Endothelial cell of coronary artery (primary cell): ENCODE measurements around the gene EDDM3A. TPM values are rescaled to one million over a fixed set of nuclear protein-coding genes. Genes with fewer than 3 reads are reported as not detected.

ENCODE experiments used
- total RNA-seq: library from RNA; depleted of rRNA; stranded (reverse); fragments of >200 nt; gene quantifications from 2 replicates; pipeline ENCODE4 v1.2.3, GENCODE V29; 2014

EDDM3A gene
- not detected in 2 replicates for total RNA-seq

DNA sequence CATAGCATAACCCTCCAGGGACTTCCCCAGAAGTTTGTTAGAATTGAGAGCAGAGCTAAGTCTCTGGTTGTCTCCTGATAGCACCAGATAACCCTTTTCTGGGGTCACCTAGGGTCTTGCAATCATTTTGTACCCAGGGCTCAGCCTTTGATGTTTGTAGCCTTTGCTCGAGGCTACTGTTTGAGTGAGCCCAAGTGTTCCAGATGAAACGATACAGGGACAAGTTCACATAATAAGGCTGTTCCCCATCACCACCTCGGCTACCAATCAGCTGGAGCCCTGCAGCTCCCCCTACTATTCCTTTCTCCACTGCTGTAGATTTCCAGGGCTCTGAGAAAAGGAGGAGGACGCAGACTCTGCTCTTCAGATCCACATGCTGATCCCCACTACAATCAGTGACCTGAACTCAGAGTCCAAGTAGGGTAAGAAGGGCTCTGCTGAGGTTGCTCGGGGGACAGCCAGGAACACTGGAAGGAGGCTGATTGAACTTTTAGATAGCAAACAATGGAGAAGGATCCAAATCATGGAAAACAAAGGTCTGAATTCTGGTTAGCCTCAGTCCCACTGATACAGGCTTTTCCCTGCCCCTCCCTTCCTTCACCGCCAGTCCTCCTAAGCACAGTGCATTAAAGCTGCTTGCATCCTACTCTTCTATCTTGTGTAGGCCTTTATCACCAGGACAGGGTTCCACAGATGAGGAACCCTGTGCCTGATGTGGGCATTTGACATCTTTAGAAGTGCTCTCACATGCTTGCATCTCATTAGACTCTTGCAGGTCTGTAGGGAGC is at the start of gene EDDM3A:
TSS of gene EDDM3A (plus strand) at position 317 of the 788 bp plus-strand sequence. CDS start 1,694 bp downstream, outside the sequence.

Other genes starting within 250 kb of the EDDM3A start
- gene RNASE10, start 240.3 kb upstream of the EDDM3A start, total RNA-seq, result 0.56 and 1.3 TPM in 2 replicates
- gene RNASE9, start 184.8 kb upstream of the EDDM3A start, total RNA-seq, result not detected in 2 replicates
- gene RNASE11, start 157.9 kb upstream of the EDDM3A start, total RNA-seq, result not detected in 2 replicates
- gene RNASE12, start 154.5 kb upstream of the EDDM3A start, total RNA-seq, result not detected in 2 replicates
- gene OR6S1, start 104.2 kb upstream of the EDDM3A start, total RNA-seq, result not detected in 2 replicates
- 6.6 and 6.7 TPM in 2 replicates for gene RNASE4, start 61.3 kb upstream of the EDDM3A start, total RNA-seq
- gene ANG, start 57.1 kb upstream of the EDDM3A start, total RNA-seq, result 1.9 and 2.6 TPM in 2 replicates
- gene EDDM3B, start 22.5 kb downstream of the EDDM3A start, total RNA-seq, result not detected in 2 replicates
- gene RNASE6, start 35.4 kb downstream of the EDDM3A start, total RNA-seq, result 0.09 TPM in 1 of 2 replicates, not detected in the other
- gene RNASE1, start 57.0 kb downstream of the EDDM3A start, total RNA-seq, result 46.7 and 82.6 TPM in 2 replicates
- gene RNASE3, start 145.5 kb downstream of the EDDM3A start, total RNA-seq, result not detected in 2 replicates
- not detected in 2 replicates for gene RNASE2, start 209.6 kb downstream of the EDDM3A start, total RNA-seq
- 24.1 and 24.5 TPM in 2 replicates for gene METTL17, start 244.1 kb downstream of the EDDM3A start, total RNA-seq